DMS153 (cell line): Measurements from ENCODE around the gene SETSIP.
"Not testable (repeated sequence)": the region's sequence is repeated elsewhere in the genome, so short reads cannot be mapped to it uniquely, and the experiment has no call there.

Source experiments
- DNase-seq: peaks from one replicate; lab custom pipeline; 2025; lab: John Stamatoyannopoulos, UW

Gene SETSIP

GRCh38 chr1:92045766-92046495 lies 29.3 kb downstream of the SETSIP start:
- DNase-seq = no peak

GRCh38 chr1:92043621-92044020 lies 31.6 kb downstream of the SETSIP start:
- DNase-seq = no peak

DNA sequence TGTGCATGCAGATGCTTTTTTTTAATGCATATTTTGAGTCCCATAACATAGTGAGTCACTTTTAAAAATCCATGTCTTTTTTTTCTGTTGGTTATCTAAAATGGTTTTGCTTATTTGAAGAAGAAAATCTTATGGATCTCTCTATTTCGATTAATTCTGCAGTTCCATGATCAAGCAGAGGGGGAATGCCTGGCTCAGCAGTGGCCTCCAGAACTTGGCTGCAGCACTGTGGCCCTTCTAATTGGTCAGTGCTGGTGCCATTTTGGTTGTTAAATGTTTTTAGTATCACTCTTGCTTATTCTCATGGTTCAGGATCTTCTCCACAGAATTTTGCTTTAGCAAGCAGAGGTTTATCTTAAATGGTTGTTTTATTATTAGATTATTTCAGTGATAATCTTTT lies 34.2 kb downstream of the SETSIP start:
- no peak for DNase-seq

GRCh38 chr1:92038695-92039346 lies 36.4 kb downstream of the SETSIP start:
- DNase-seq = no peak

DNA sequence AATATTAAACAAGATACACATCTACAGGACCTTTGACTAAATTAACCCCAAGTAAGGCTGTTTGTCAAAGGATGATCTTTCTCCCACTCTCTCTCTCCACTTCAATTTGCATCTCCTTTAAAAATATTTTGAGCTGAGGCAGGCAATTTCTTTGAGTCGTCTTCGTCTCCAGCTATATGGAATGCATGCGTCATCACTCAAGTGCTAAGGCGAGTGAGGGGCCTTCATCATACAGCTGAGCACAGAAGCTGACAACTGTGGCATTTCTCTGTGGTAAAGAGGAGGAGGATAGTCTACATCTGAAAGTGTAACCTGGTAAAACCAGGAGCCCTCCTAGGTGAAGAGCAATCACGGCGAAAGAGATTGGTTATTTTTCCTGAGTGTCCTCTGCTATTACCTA lies 37.8 kb downstream of the SETSIP start:
- DNase-seq = no peak

DNA sequence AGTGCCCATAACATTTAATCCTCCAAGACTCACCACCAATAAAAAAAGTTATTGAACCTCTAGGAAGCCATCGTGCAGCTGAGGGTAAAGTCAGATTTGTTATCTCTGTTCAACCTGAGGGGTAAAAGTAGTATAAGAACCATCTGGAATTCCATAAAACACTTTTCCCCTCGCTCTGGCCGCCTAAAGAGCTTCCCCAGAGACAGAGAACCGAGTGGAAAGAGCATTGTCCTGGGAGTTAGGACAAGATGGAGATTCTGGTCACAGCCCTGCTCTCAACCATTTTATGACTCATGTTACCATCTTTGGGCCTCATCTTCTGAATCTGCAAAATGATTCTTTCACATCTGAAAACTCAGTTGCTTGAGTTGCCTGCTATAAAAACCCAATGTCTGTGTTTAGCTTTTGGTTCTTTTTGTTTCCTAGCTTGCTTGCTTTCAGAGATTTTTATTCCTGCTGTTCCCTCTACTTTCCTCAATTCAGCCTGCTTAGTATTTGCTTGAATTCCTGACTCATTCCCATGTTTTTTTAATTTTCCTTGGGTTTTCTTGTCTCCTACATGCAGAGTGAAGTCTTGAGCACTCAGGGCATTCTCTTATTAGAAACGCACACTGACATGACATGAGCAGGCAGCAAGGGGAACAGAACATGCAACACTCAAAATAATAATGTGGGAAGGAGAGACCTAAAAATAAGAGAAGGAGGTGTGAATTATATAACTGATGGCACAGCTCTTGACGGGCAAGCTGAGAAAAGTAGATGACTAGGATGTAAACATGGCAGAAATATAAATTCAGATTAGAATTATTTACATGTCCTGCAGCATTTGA lies 43.7 kb downstream of the SETSIP start:
- no peak for DNase-seq

- peak; percentile 32 for DNase-seq
Measured at GRCh38 chr1:92030656-92031107, 44.5 kb downstream of the SETSIP start.

DNA sequence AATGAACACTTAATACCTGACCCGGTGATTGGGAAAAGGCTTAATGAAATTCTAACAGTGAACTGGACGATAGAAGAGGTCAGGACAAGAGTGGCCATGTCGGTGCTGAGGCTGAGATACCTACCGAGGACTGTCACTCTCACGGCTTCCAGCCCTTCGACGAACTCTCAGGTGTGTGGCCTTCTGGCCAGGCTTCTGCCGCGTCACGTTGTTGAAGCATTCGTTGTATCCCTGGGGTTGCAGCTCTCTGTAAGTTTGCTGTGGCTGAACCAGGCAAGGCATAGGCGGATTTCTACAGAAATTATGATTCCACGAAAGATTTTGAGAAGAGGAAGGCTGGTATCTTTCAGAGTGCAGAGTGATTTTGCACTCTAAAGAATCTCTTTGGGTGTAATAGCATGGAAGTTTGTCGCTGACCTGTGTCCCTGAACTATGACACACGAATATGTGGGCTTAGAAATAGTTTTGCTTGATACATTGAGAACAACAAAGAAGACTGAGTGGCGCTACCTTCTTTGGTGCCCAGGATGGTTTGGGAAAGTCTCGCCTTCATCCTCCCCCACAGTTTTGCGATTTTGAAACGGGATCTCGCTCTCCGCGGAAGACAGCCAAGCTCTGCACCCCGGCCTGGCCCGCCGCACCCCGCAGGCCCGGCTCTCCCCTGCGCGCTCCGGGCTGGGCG lies 45.8 kb downstream of the SETSIP start:
- DNase-seq = no peak

GRCh38 chr1:92026806-92027205 lies 48.4 kb downstream of the SETSIP start:
- no peak for DNase-seq

DNA sequence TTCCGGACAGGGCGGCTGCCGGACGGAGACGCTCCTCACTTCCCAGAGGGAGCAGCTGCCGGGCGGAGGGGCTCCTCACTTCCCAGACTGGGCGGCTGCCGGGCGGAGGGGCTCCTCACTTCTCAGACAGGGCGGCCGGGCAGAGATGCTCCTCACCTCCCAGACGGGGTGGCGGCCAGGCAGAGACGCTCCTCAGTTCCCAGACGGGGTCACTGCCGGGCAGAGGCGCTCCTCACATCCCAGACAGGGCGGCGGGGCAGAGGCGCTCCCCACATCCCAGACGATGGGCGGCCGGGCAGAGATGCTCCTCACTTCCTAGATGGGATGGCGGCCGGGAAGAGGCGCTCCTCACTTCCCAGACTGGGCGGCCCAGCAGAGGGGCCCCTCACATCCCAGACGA lies 49.2 kb downstream of the SETSIP start:
- DNase-seq = not testable (repeated sequence)
